GM12892 (cell line): ENCODE results near the gene SLC9A4.

Experiments used
- POLR2A ChIP-seq: IDR thresholded peaks from 2 replicates; pipeline ENCODE4 v1.6.1; 2011; ENCODE audit warnings: low read depth, low read length, control low read depth
- TAF1 ChIP-seq: IDR thresholded peaks from 2 replicates; pipeline ENCODE4 v1.6.1; 2011; ENCODE audit warnings: low read depth, mild to moderate bottlenecking, control low read depth, low read length, borderline replicate concordance

- TF ChIP-seq POLR2A (no peak), TAF1 (no peak)
Observed at GRCh38 chr2:102485147-102485785, 12.2 kb downstream of the SLC9A4 start.
